Glutamatergic neuron (in vitro differentiated cells): ENCODE data around the gene NFKBIE. TPM values are rescaled to one million over a fixed set of nuclear protein-coding genes. Genes with fewer than 3 reads are reported as not detected.

Experiments used
- DNase-seq: peaks from one replicate; pipeline ENCODE4 v3.0.0; 2022
- H3K27ac Mint-ChIP-seq: one replicate; pipeline ENCODE4 v1.8.0; 2020; ENCODE audit warnings: mild to moderate bottlenecking, mixed read lengths, inconsistent platforms; ENCODE audit not compliant: unreplicated experiment
- H3K27me3 Mint-ChIP-seq: one replicate; pipeline ENCODE4 v1.8.0; 2020; ENCODE audit warnings: mild to moderate bottlenecking, moderate library complexity, mixed read lengths, inconsistent platforms; ENCODE audit not compliant: unreplicated experiment
- H3K36me3 Mint-ChIP-seq: one replicate; pipeline ENCODE4 v1.8.0; 2020; ENCODE audit warnings: mild to moderate bottlenecking, mixed read lengths, inconsistent platforms; ENCODE audit not compliant: unreplicated experiment
- H3K4me1 Mint-ChIP-seq: one replicate; pipeline ENCODE4 v1.8.0; 2020; ENCODE audit warnings: mild to moderate bottlenecking, low read depth, mixed read lengths, inconsistent platforms; ENCODE audit not compliant: unreplicated experiment
- H3K4me3 Mint-ChIP-seq: one replicate; pipeline ENCODE4 v1.8.0; 2020; ENCODE audit warnings: mild to moderate bottlenecking, mixed read lengths, inconsistent platforms; ENCODE audit not compliant: unreplicated experiment
- H3K9me3 Mint-ChIP-seq: one replicate; pipeline ENCODE4 v1.8.0; 2020; ENCODE audit warnings: mild to moderate bottlenecking, moderate library complexity, mixed read lengths, inconsistent platforms; ENCODE audit not compliant: unreplicated experiment
- CTCF ChIP-seq: fragments of 200-600 bp; sonication (generic); IDR thresholded peaks from one replicate; pipeline ENCODE4 v1.5.0; 2021; ENCODE audit not compliant: partially characterized antibody, unreplicated experiment
- total RNA-seq: library from RNA; stranded (reverse); fragmentation: NEBNext Ultra II Directional; extraction: Animal tissue kit (Norgen Biotek cat#: 25700); gene quantifications from one replicate; pipeline ENCODE4 v1.2.1, GENCODE V29; 2021; ENCODE audit not compliant: unreplicated experiment

The NFKBIE gene
- total RNA-seq, 1 donor from 2014 or later = 15.3 TPM

GRCh38 chr6:44305200-44305725, 39.9 kb upstream of the NFKBIE start:
- DNase-seq = no peak
- H3K27ac Mint-ChIP-seq = peak overlapping the region; percentile 20

GRCh38 chr6:44304282-44305199, 39.2 kb upstream of the NFKBIE start:
- Mint-ChIP-seq H3K4me3 (no peak overlapping the region), H3K9me3 (peaks cover 2% of the 10 kb centered on the region), H3K36me3 (peaks cover under 1% of the 10 kb centered on the region), H3K27ac (no peak overlapping the region), H3K4me1 (peaks cover 2% of the 10 kb centered on the region), H3K27me3 (peaks cover 12% of the 10 kb centered on the region)
- TF ChIP-seq CTCF = peak; percentile 95
- DNase-seq = peak; percentile 62

More at GRCh38 chr6:44305200-44305725, 39.9 kb upstream of the NFKBIE start:
- H3K4me3 Mint-ChIP-seq = no peak overlapping the region
- no peaks in the 10 kb centered on the region for H3K9me3 Mint-ChIP-seq
- peaks cover 7% of the 10 kb centered on the region for H3K36me3 Mint-ChIP-seq
- TF ChIP-seq CTCF = no peak
- peaks cover 12% of the 10 kb centered on the region for H3K27me3 Mint-ChIP-seq
- H3K4me1 Mint-ChIP-seq = peaks cover 6% of the 10 kb centered on the region

- Mint-ChIP-seq H3K27me3 (peaks cover 14% of the 10 kb centered on the region), H3K4me3 (no peak overlapping the region), H3K27ac (no peak overlapping the region), H3K9me3 (peaks cover 2% of the 10 kb centered on the region), H3K4me1 (no peaks in the 10 kb centered on the region), H3K36me3 (no peaks in the 10 kb centered on the region)
- DNase-seq = no peak
- TF ChIP-seq CTCF = no peak
Measured at GRCh38 chr6:44303842-44304241, 38.5 kb upstream of the NFKBIE start.

- Mint-ChIP-seq H3K9me3 (peaks cover 2% of the 10 kb centered on the region), H3K27me3 (peaks cover 12% of the 10 kb centered on the region), H3K36me3 (no peaks in the 10 kb centered on the region), H3K4me1 (no peaks in the 10 kb centered on the region), H3K27ac (no peak overlapping the region), H3K4me3 (no peak overlapping the region)
- DNase-seq = no peak
- no peak for TF ChIP-seq CTCF
Measured at GRCh38 chr6:44302856-44303255, 37.5 kb upstream of the NFKBIE start.
